Activated B cell treated with CpG ODN at 0.5 μM for 24 hours (primary cell): Measurements from ENCODE around the gene NCKAP5. TPM values are rescaled to one million over a fixed set of nuclear protein-coding genes. Genes with fewer than 3 reads are reported as not detected.

Experiments
- ATAC-seq: fragments of 200-7000 bp; cut with Tn5 transposase; one replicate; pipeline ENCODE4 v1.10.0; 2021; ENCODE audit warnings: low read depth, mild to moderate bottlenecking, moderate library complexity
- CTCF ChIA-PET: fragments of 350-600 bp; sonication (Branson Sonifier 250); formaldehyde crosslinking; loops from one replicate; lab custom pipeline; 2021; ENCODE audit warnings: antibody characterized with exemption; lab: Charles Lee
- POLR2A ChIA-PET: fragments of 350-600 bp; sonication (Branson Sonifier 250); formaldehyde crosslinking; loops from one replicate; lab custom pipeline; 2021; ENCODE audit warnings: antibody characterized with exemption; lab: Charles Lee
- DNase-seq: peaks from one replicate; pipeline ENCODE4 v3.0.0; 2022
- H3K27ac Mint-ChIP-seq: one replicate; pipeline ENCODE4 v1.8.0; 2020; ENCODE audit warnings: mixed read lengths
- H3K27me3 Mint-ChIP-seq: one replicate; pipeline ENCODE4 v1.8.0; 2021; ENCODE audit warnings: mixed read lengths
- H3K36me3 Mint-ChIP-seq: one replicate; pipeline ENCODE4 v1.8.0; 2021; ENCODE audit warnings: low read depth, mixed read lengths
- H3K4me1 Mint-ChIP-seq: one replicate; pipeline ENCODE4 v1.8.0; 2021; ENCODE audit warnings: mixed read lengths
- H3K4me3 Mint-ChIP-seq: one replicate; pipeline ENCODE4 v1.8.0; 2020; ENCODE audit warnings: mild to moderate bottlenecking, mixed read lengths
- H3K9me3 Mint-ChIP-seq: one replicate; pipeline ENCODE4 v1.8.0; 2020; ENCODE audit warnings: mixed read lengths
- intact Hi-C: fragments of 100-400 bp; cut with micrococcal nuclease; formaldehyde crosslinking; loops from one replicate; pipeline ENCODE4 v1.15.1; 2024
- total RNA-seq: library from RNA; stranded (reverse); gene quantifications from 2 replicates; pipeline ENCODE4 v1.2.3, GENCODE V29; 2022
- TF ChIP-seq, protein P1 (sequence below): fragments of 200-600 bp; IDR thresholded peaks from one replicate; pipeline ENCODE4 v1.8.0; 2022; ENCODE audit warnings: antibody characterized with exemption, mild to moderate bottlenecking

The NCKAP5 gene
- total RNA-seq, 1 donor from 2014 or later: not detected

- H3K27me3 Mint-ChIP-seq: no peaks in the 10 kb centered on the region
- no peak overlapping the region for H3K4me3 Mint-ChIP-seq
- DNase-seq: no peak
- no peak overlapping the region for H3K27ac Mint-ChIP-seq
- peaks cover 5% of the 10 kb centered on the region for H3K9me3 Mint-ChIP-seq
- ChIA-PET CTCF (no interaction called here), POLR2A (no interaction called here)
- H3K36me3 Mint-ChIP-seq: no peaks in the 10 kb centered on the region
- no peaks in the 10 kb centered on the region for H3K4me1 Mint-ChIP-seq
- ATAC-seq: no peak
- TF ChIP-seq, protein P1, sequence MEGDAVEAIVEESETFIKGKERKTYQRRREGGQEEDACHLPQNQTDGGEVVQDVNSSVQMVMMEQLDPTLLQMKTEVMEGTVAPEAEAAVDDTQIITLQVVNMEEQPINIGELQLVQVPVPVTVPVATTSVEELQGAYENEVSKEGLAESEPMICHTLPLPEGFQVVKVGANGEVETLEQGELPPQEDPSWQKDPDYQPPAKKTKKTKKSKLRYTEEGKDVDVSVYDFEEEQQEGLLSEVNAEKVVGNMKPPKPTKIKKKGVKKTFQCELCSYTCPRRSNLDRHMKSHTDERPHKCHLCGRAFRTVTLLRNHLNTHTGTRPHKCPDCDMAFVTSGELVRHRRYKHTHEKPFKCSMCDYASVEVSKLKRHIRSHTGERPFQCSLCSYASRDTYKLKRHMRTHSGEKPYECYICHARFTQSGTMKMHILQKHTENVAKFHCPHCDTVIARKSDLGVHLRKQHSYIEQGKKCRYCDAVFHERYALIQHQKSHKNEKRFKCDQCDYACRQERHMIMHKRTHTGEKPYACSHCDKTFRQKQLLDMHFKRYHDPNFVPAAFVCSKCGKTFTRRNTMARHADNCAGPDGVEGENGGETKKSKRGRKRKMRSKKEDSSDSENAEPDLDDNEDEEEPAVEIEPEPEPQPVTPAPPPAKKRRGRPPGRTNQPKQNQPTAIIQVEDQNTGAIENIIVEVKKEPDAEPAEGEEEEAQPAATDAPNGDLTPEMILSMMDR: no peak
- intact Hi-C loops: no loop called here
Measured at GRCh38 chr2:133424876-133425275, 143.4 kb downstream of the NCKAP5 start.

GRCh38 chr2:133422931-133423351 lies 145.3 kb downstream of the NCKAP5 start:
- POLR2A ChIA-PET: no interaction called here
- ATAC-seq (no peak), DNase-seq (no peak)
- intact Hi-C loops: no loop called here
- CTCF ChIA-PET: no interaction called here
- TF ChIP-seq, protein P1: no peak
- Mint-ChIP-seq H3K27ac (no peak overlapping the region), H3K27me3 (no peaks in the 10 kb centered on the region), H3K4me1 (no peaks in the 10 kb centered on the region), H3K4me3 (no peak overlapping the region), H3K36me3 (no peaks in the 10 kb centered on the region), H3K9me3 (no peaks in the 10 kb centered on the region)

GRCh38 chr2:133421516-133422324 lies 146.5 kb downstream of the NCKAP5 start:
- H3K27ac Mint-ChIP-seq: no peak overlapping the region
- CTCF ChIA-PET: no interaction called here
- no peak for DNase-seq
- TF ChIP-seq, protein P1: no peak
- intact Hi-C loops: no loop called here
- H3K36me3 Mint-ChIP-seq: no peaks in the 10 kb centered on the region
- POLR2A ChIA-PET: no interaction called here
- no peaks in the 10 kb centered on the region for H3K27me3 Mint-ChIP-seq
- no peaks in the 10 kb centered on the region for H3K4me1 Mint-ChIP-seq
- ATAC-seq: no peak
- H3K4me3 Mint-ChIP-seq: no peak overlapping the region
- H3K9me3 Mint-ChIP-seq: no peaks in the 10 kb centered on the region

DNA sequence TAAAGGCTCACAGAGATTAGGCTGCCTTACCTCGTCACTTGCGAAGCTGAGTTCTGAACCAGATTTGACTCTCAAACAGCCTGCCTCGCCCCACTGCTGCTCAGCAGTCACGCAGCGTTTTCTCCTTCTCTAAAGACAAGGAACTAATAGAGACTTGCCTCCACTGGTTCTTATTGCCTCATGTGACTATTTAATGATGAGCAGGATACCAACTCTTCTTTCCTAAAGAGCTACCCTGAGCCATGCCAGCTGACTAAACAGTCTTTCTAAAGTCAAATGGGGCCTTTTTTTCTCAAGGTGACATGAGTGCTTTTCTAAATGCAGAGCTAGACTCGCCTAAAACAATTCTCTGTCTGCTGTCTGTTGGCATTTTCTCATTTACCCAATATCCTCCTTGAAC lies 147.5 kb downstream of the NCKAP5 start:
- Mint-ChIP-seq H3K4me1 (no peaks in the 10 kb centered on the region), H3K27me3 (no peaks in the 10 kb centered on the region), H3K4me3 (no peak overlapping the region), H3K36me3 (no peaks in the 10 kb centered on the region), H3K9me3 (no peaks in the 10 kb centered on the region), H3K27ac (no peak overlapping the region)
- ChIA-PET POLR2A (no interaction called here), CTCF (no interaction called here)
- TF ChIP-seq, protein P1: no peak
- no peak for ATAC-seq
- intact Hi-C loops: no loop called here
- no peak for DNase-seq

DNA sequence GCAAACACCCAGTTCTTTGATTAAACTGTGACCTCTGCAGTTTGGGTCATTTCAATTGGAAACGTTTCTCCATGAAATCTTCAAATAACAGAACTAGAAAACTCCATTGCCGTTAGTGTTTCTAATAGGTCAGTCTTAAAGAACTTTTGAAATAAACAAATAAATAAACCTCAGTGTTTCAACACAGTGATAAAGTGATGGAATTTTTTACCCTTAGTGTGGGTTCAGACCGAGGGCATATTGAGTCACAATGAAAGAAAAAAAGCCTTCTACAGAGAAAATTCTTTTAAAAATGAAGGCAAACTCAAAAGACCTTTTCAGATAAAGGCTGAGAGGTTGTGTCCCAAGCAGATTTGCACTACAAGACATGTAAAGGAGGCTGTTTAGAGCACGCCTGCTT lies 149.6 kb downstream of the NCKAP5 start:
- Mint-ChIP-seq H3K9me3 (no peaks in the 10 kb centered on the region), H3K27me3 (no peaks in the 10 kb centered on the region), H3K27ac (no peak overlapping the region), H3K4me3 (no peak overlapping the region), H3K36me3 (no peaks in the 10 kb centered on the region), H3K4me1 (no peaks in the 10 kb centered on the region)
- ChIA-PET CTCF (no interaction called here), POLR2A (no interaction called here)
- TF ChIP-seq, protein P1: no peak
- ATAC-seq (no peak), DNase-seq (no peak)
- intact Hi-C loops: no loop called here
